GM19239 (cell line): Measurements from ENCODE around the gene ZNF573.
"Not testable (repeated sequence)": the region's sequence is repeated elsewhere in the genome, so short reads cannot be mapped to it uniquely, and the experiment has no call there.

Experiments
- DNase-seq: peaks from one replicate; pipeline ENCODE4 v3.0.0; 2011; ENCODE audit warnings: low spot score; ENCODE audit not compliant: insufficient read length
- FAIRE-seq: peaks from 2 replicates; lab custom pipeline; 2011; peaks lifted over from hg19 to GRCh38; lab: Jason Lieb, UNC

ZNF573 gene

DNA sequence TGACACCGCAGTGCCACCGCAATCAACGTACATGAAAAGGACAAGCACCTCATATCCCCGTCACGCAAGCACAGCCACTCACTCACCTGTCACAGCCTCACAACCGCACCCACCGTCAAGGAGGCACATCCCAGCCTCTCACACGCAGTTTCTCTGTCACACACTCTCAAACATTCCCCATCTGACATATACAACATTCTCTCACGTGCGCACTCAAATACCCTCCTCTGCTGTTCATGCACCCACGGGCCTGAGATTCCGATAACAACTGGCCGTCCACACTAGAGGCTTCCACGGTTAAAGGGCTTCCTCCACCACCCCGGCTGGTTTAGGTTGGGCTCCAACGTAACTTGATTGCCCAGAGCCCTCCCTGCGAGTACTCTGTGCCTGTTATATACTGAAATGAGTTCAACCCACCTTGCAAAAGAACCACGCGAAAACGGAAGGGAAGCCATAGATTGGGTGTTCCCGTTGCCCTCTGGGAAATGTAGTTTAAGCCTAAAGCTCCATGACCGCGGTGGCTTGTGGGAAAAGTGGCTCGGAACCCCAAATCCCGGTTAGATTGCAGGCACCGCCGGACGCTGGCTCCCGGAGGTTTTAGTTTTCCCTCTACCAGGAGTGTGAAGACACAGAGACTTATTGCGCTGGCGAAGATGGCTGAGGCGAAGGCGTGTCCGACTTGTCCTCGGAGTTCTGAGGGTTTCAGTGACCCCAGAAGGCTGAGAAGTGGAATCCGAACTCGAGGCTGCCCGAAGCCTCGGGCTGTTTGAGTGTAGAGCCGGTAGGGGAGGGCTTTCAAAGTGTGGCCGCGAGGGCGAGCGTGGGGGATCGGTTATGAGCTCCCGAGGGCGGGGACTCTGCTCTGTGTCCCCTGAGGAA lies at the start of gene ZNF573:
Gene ZNF573, minus strand, starts transcription at position 460 of the 879 bp plus-strand sequence. CDS start 5,857 bp downstream, outside the sequence.
- FAIRE-seq (peak; percentile 89), DNase-seq (peak; percentile 76)

DNA sequence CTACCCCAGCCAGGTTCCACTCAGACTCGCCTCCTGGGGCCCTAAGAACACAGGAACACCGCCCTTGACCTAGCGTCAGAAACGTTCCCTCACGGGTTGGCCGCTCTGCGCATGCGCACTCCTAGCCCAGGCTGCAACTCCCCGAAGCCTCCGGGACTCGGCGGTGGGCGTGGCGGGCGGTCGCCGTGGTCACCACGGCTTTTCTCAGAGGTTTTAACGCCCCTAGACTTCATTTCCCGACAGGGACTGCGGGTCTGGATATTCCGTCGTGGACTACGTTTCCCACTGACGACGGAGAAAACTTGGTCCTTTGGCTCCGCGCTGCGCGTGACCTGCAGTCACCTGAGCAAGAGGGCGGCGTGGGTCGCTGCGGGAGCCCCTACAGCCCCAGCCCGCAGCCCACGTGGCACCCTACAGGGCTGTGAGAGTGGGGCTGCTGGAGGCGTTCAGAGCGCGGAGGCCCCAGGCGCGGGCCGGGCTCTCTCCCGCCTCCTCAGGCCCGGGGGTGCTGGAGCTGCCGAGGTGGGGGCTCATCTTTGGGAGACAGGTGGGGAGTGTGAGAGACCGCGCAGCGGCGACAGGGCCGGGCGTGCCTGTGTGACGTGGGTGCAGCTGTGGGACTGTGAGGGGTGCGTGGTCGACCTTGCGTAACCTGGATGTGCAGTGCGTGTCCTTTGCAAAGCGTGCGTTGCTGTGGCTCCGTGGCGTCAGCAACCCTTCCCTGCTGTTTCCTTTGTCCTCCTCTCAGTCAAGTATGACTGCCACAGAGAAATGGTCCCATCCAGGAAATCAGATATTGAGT lies 38.0 kb upstream of the ZNF573 start:
- no peak for DNase-seq
- no peak for FAIRE-seq

- DNase-seq, FAIRE-seq: not testable (repeated sequence)
Observed at GRCh38 chr19:37815611-37816010, 36.2 kb upstream of the ZNF573 start.

GRCh38 chr19:37813340-37813739 lies 34.0 kb upstream of the ZNF573 start:
- DNase-seq (no peak), FAIRE-seq (no peak)

GRCh38 chr19:37809366-37809765 lies 30.0 kb upstream of the ZNF573 start:
- FAIRE-seq = no peak
- no peak for DNase-seq

DNA sequence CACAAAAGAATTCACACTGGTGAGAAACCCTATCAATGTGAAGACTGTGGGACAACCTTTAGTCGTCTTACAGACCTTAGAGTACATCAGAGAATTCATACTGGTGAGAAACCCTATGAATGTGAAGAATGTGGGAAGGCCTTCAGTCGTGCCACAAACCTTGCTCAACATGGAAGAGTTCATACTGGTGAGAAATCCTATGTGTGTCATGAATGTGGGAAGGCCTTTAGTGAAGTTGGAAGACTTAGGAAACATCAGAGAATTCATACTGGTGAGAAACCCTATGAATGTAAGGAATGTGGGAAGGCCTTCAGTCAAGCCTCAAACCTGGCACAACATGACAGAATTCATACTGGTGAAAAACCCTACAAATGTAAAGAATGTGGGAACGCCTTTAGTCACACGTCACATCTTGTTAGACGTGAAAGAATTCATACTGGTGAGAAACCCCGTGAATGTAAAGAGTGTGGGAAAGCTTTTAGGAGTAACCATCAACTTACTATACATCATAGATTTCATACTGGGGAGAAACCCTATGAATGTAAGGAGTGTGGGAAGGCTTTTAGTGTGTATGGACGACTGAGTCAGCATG lies 24.0 kb upstream of the ZNF573 start:
- FAIRE-seq (no peak), DNase-seq (no peak)

GRCh38 chr19:37790244-37790925 lies 11.0 kb upstream of the ZNF573 start:
- FAIRE-seq = no peak
- DNase-seq = no peak

DNA sequence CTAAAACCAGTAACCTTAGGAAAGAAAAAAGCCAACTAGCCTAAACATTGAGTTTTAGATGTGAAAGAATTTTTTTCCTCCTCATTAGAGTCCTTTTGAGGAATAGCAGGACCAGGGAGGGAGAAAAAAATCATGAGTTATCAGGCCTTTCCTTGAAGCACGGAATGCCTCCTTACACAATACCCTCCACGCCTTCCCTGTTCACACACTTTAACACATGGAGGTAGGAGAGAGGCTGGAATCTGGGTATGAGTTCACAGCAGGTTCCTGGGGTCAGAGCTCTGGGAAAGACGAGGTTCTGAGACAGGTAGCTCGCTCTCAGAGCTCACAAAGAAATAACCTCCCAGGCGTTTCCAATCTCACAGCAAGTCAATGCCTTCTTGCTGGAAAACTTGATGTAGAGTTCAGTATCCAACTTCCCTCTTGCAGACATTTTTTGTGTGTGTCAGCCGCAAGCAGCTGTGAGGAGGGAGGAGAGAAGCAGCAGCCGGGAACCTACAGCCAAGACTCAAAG lies 716 bp downstream of the ZNF573 start:
- no peak for DNase-seq
- FAIRE-seq = no peak

- no peak for DNase-seq
- no peak for FAIRE-seq
Observed at GRCh38 chr19:37770985-37771384, 8.4 kb downstream of the ZNF573 start.

GRCh38 chr19:37763488-37763887 lies 15.9 kb downstream of the ZNF573 start:
- FAIRE-seq (no peak), DNase-seq (no peak)

DNA sequence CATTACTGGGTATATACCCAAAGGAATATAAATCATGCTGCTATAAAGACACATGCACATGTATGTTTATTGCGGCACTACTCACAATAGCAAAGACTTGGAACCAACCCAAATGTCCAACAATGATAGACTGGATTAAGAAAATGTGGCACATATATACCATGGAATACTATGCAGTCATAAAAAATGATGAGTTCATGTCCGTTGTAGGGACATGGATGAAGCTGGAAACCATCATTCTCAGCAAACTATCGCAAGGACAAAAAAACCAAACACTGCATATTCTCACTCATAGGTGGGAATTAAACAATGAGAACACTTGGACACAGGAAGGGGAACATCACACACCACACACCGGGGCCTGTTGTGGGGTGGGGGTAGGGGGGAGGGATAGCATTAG lies 21.7 kb downstream of the ZNF573 start:
- not testable (repeated sequence) for FAIRE-seq, DNase-seq

GRCh38 chr19:37738371-37738770 lies 41.0 kb downstream of the ZNF573 start:
- no peak for DNase-seq

DNA sequence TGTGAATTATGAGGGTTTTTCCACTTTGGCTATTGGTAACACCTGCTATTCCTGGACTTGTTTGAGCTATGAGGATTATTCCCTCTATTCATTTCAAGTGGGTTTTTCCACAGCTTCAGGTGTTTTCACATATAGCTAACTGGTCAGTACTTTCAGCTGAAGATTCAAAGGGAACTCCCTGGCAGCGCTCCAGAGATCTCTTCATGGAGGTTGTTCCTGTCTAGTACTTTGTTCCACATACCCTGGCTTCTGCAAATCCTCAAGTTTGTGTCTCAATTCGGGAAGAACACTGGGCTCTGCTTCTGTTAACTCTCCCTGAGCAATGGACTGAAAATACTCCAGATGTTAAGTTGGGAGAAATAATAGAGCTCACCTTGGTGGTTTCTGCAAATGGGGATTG lies 54.2 kb downstream of the ZNF573 start:
- FAIRE-seq = no peak

More at GRCh38 chr19:37738371-37738770, 41.0 kb downstream of the ZNF573 start:
- FAIRE-seq = no peak

GRCh38 chr19:37719927-37720265 lies 59.5 kb downstream of the ZNF573 start:
- DNase-seq (no peak), FAIRE-seq (no peak)

More for the DNA sequence above, 54.2 kb downstream of the ZNF573 start:
- no peak for DNase-seq

- peak; percentile 94 for FAIRE-seq
- peak; percentile 87 for DNase-seq
Observed at GRCh38 chr19:37719111-37719926, 60.1 kb downstream of the ZNF573 start, which contains the start of gene ZNF607. ZNF607 (minus strand) TSS chr19:37719761; CDS start chr19:37711618, 8,143 bp downstream.

DNA sequence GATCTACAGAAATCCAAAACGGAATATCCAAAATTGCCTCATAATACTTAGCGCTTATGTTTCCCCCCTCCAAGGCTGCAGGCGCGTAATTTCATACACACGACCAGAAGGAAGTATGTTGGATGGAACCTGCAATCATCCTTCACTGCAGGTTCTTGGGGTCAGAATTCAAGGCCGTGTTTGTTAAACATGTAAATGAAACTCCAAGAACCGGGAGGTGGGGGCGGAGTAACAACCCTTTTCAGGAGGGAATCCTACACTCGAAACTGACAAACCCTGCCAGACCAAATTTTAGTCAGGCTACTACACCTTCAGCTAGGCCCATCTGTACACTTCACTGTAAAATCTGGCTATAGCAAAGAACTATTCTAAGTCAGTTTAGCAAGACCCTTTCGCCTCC lies 61.1 kb downstream of the ZNF573 start:
- DNase-seq (no peak), FAIRE-seq (no peak)

GRCh38 chr19:37716140-37716539 lies 63.2 kb downstream of the ZNF573 start:
- FAIRE-seq = no peak
- DNase-seq = no peak

GRCh38 chr19:37706052-37706605 lies 73.3 kb downstream of the ZNF573 start:
- FAIRE-seq = no peak
- DNase-seq = no peak

DNA sequence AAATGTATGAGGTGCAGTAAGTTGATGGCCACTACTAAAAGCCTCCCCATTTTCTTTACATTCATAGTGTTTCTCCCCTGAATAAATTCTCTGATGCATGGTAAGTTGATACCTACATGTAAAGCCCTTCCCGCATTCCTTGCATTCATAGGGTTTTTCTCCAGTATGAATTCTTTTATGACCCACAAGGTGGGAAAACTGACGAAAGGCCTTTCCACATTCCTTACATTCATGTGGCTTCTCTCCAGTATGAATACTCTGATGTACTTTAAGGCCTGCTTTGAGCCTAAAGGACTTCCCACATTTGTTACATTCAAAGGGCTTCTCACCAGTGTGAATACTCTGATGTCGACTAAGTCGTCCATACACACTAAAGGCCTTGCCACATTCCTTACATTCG lies 80.3 kb downstream of the ZNF573 start:
- FAIRE-seq (no peak), DNase-seq (no peak)
